Measurements from ENCODE around the gene HACD1.

HACD1 gene

DNA sequence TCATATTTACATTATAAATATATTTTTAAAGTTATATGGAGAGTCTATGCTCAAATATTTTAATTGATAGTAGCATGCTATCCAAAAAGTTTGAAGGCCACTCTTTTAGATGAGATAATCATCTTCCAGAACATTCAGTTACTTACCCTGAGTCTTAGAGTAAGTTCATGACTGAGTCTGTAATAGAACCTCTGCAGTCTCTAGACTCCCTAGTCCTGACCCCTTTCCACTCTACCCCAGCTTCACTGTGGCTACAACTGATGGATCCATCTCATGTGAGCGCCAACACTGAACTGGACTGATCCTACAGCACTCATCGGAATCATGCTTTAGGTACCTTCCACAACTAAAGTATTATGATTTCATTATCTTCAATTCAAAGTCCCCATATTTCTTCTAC is 10.1 kb downstream of the HACD1 start:
- Histone ChIP-seq H3K36me3 (ENCODE audit: control insufficient read depth in 1 of 2, insufficient read depth in 2 of 2, low read depth in 1 of 2, low read length in 2 of 2) (peaks cover 0 to 2% of the 10 kb centered on the region in 2 experiments), H3K4me1 (ENCODE audit: control insufficient read depth, insufficient read depth, low read depth, low read length) (no peaks in the 10 kb centered on the region), H3K4me3 (ENCODE audit: insufficient read depth in 1 of 2, low read depth in 1 of 2, low read length in 2 of 2) (no peak overlapping the region), H2BK120ac (ENCODE audit: low read depth, low read length) (no peak overlapping the region), H3K4me2 (ENCODE audit: low read length, poor library complexity, severe bottlenecking) (no peak overlapping the region), H3K18ac (ENCODE audit: low read depth in 1 of 2, low read length in 2 of 2) (no peak overlapping the region), H3K79me1 (replicated peaks; ENCODE audit: low read length, poor library complexity, severe bottlenecking) (peaks cover 13% of the 10 kb centered on the region), H2BK15ac (ENCODE audit: low read depth, poor library complexity, severe bottlenecking) (no peak overlapping the region), H2BK5ac (ENCODE audit: low read depth, low read length, poor library complexity, severe bottlenecking) (no peak overlapping the region), H2AFZ (ENCODE audit: low read depth, low read length) (no peak overlapping the region), H3K4ac (ENCODE audit: low read depth in 1 of 2, low read length in 2 of 2) (no peak overlapping the region), H3K27ac (ENCODE audit: low read length, poor library complexity, severe bottlenecking) (no peak overlapping the region), H3K23ac (ENCODE audit: low read length in 2 of 2) (no peak overlapping the region), H3K27me3 (ENCODE audit: control insufficient read depth in 1 of 2, insufficient read depth in 1 of 2, low read length in 2 of 2) (no peaks in the 10 kb centered on the region), H4K8ac (ENCODE audit: low read length) (no peak overlapping the region), H2AK5ac (ENCODE audit: low read length, severe bottlenecking) (no peak overlapping the region), H3K14ac (ENCODE audit: low read length in 2 of 2) (no peak overlapping the region), H2BK12ac (ENCODE audit: low read length in 2 of 2) (no peak overlapping the region), H3K9me3 (ENCODE audit: control insufficient read depth, low read length) (no peaks in the 10 kb centered on the region), H3K9ac (ENCODE audit: low read length) (no peak overlapping the region), H4K91ac (ENCODE audit: low read length) (no peak overlapping the region)
- DNase-seq, result no peak
- WGBS, result 89% methylated on average over 2 of the region's 2 CpGs

- Histone ChIP-seq H3K23ac (ENCODE audit: low read length in 2 of 2) (no peak overlapping the region), H3K18ac (ENCODE audit: low read depth in 1 of 2, low read length in 2 of 2) (no peak overlapping the region), H3K4ac (ENCODE audit: low read depth in 1 of 2, low read length in 2 of 2) (no peak overlapping the region), H3K14ac (ENCODE audit: low read length in 2 of 2) (no peak overlapping the region), H4K91ac (ENCODE audit: low read length) (no peak overlapping the region), H3K9ac (ENCODE audit: low read length) (no peak overlapping the region), H3K9me3 (ENCODE audit: control insufficient read depth, low read length) (no peaks in the 10 kb centered on the region), H3K27me3 (ENCODE audit: control insufficient read depth in 1 of 2, insufficient read depth in 1 of 2, low read length in 2 of 2) (no peaks in the 10 kb centered on the region), H3K27ac (ENCODE audit: low read length, poor library complexity, severe bottlenecking) (no peak overlapping the region), H2BK5ac (ENCODE audit: low read depth, low read length, poor library complexity, severe bottlenecking) (no peak overlapping the region), H3K4me1 (ENCODE audit: control insufficient read depth, insufficient read depth, low read depth, low read length) (no peaks in the 10 kb centered on the region), H3K4me3 (ENCODE audit: insufficient read depth in 1 of 2, low read depth in 1 of 2, low read length in 2 of 2) (no peak overlapping the region), H2AFZ (ENCODE audit: low read depth, low read length) (no peak overlapping the region), H2AK5ac (ENCODE audit: low read length, severe bottlenecking) (no peak overlapping the region), H2BK15ac (ENCODE audit: low read depth, poor library complexity, severe bottlenecking) (no peak overlapping the region), H4K8ac (ENCODE audit: low read length) (no peak overlapping the region), H2BK120ac (ENCODE audit: low read depth, low read length) (no peak overlapping the region), H2BK12ac (ENCODE audit: low read length in 2 of 2) (no peak overlapping the region), H3K79me1 (replicated peaks; ENCODE audit: low read length, poor library complexity, severe bottlenecking) (peaks cover 15% of the 10 kb centered on the region), H3K4me2 (ENCODE audit: low read length, poor library complexity, severe bottlenecking) (no peak overlapping the region), H3K36me3 (ENCODE audit: control insufficient read depth in 1 of 2, insufficient read depth in 2 of 2, low read depth in 1 of 2, low read length in 2 of 2) (peaks cover 0 to 2% of the 10 kb centered on the region in 2 experiments)
- no peak for DNase-seq
- 100% methylated on average over 3 of the region's 3 CpGs for WGBS
Measured at GRCh38 chr10:17606547-17607040, 10.6 kb downstream of the HACD1 start.

DNA sequence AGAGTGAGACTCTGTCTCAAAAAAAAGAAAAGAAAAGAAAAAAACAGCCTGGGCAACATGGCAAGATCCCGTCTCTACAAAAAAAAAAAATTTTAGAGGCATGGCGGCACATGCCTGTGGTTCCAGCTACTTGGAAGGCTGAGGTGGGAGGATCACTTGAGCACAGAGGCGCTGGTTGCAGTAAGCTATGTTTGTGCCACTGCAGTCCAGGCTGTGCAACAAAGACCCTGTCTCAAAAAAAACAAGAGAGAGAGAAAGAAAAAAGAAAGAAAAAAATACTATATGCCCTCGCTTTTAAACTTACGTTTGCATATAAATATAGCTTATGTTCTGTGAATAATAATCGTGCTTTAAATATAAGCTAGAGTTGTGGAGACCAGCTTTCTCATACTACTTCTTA is 11.2 kb downstream of the HACD1 start:
- no peak overlapping the region for H3K18ac ChIP-seq (ENCODE audit: low read depth in 1 of 2, low read length in 2 of 2)
- H2BK15ac ChIP-seq (ENCODE audit: low read depth, poor library complexity, severe bottlenecking), result no peak overlapping the region
- no peaks in the 10 kb centered on the region for H3K27me3 ChIP-seq (ENCODE audit: control insufficient read depth in 1 of 2, insufficient read depth in 1 of 2, low read length in 2 of 2)
- H3K4me1 ChIP-seq (ENCODE audit: control insufficient read depth, insufficient read depth, low read depth, low read length), result no peaks in the 10 kb centered on the region
- WGBS, result 99% methylated on average over 2 of the region's 6 CpGs
- no peaks in the 10 kb centered on the region for H3K9me3 ChIP-seq (ENCODE audit: control insufficient read depth, low read length)
- no peak overlapping the region for H3K27ac ChIP-seq (ENCODE audit: low read length, poor library complexity, severe bottlenecking)
- H2BK5ac ChIP-seq (ENCODE audit: low read depth, low read length, poor library complexity, severe bottlenecking), result no peak overlapping the region
- no peak overlapping the region for H4K8ac ChIP-seq (ENCODE audit: low read length)
- no peak overlapping the region for H3K14ac ChIP-seq (ENCODE audit: low read length in 2 of 2)
- no peak overlapping the region for H3K4ac ChIP-seq (ENCODE audit: low read depth in 1 of 2, low read length in 2 of 2)
- no peak overlapping the region for H4K91ac ChIP-seq (ENCODE audit: low read length)
- no peak overlapping the region for H2BK120ac ChIP-seq (ENCODE audit: low read depth, low read length)
- no peak overlapping the region for H3K4me3 ChIP-seq (ENCODE audit: insufficient read depth in 1 of 2, low read depth in 1 of 2, low read length in 2 of 2)
- peaks cover 14% of the 10 kb centered on the region for H3K79me1 ChIP-seq (replicated peaks; ENCODE audit: low read length, poor library complexity, severe bottlenecking)
- no peak overlapping the region for H3K9ac ChIP-seq (ENCODE audit: low read length)
- DNase-seq, result no peak
- no peak overlapping the region for H2AK5ac ChIP-seq (ENCODE audit: low read length, severe bottlenecking)
- H2BK12ac ChIP-seq (ENCODE audit: low read length in 2 of 2), result no peak overlapping the region
- H3K23ac ChIP-seq (ENCODE audit: low read length in 2 of 2), result no peak overlapping the region
- peaks cover 0 to 2% of the 10 kb centered on the region in 2 experiments for H3K36me3 ChIP-seq (ENCODE audit: control insufficient read depth in 1 of 2, insufficient read depth in 2 of 2, low read depth in 1 of 2, low read length in 2 of 2)
- H2AFZ ChIP-seq (ENCODE audit: low read depth, low read length), result no peak overlapping the region
- no peak overlapping the region for H3K4me2 ChIP-seq (ENCODE audit: low read length, poor library complexity, severe bottlenecking)

GRCh38 chr10:17599089-17599488 is 18.1 kb downstream of the HACD1 start:
- Histone ChIP-seq H3K4me2 (ENCODE audit: low read length, poor library complexity, severe bottlenecking) (no peak overlapping the region), H2BK5ac (ENCODE audit: low read depth, low read length, poor library complexity, severe bottlenecking) (no peak overlapping the region), H2BK12ac (ENCODE audit: low read length in 2 of 2) (no peak overlapping the region), H3K14ac (ENCODE audit: low read length in 2 of 2) (no peak overlapping the region), H3K23ac (ENCODE audit: low read length in 2 of 2) (no peak overlapping the region), H3K4me3 (ENCODE audit: insufficient read depth in 1 of 2, low read depth in 1 of 2, low read length in 2 of 2) (no peak overlapping the region), H3K9ac (ENCODE audit: low read length) (no peak overlapping the region), H2AK5ac (ENCODE audit: low read length, severe bottlenecking) (no peak overlapping the region), H3K9me3 (ENCODE audit: control insufficient read depth, low read length) (no peaks in the 10 kb centered on the region), H4K91ac (ENCODE audit: low read length) (no peak overlapping the region), H3K27ac (ENCODE audit: low read length, poor library complexity, severe bottlenecking) (no peak overlapping the region), H2BK15ac (ENCODE audit: low read depth, poor library complexity, severe bottlenecking) (no peak overlapping the region), H3K4me1 (ENCODE audit: control insufficient read depth, insufficient read depth, low read depth, low read length) (no peaks in the 10 kb centered on the region), H2BK120ac (ENCODE audit: low read depth, low read length) (no peak overlapping the region), H3K27me3 (ENCODE audit: control insufficient read depth in 1 of 2, insufficient read depth in 1 of 2, low read length in 2 of 2) (no peaks in the 10 kb centered on the region), H2AFZ (ENCODE audit: low read depth, low read length) (no peak overlapping the region), H3K36me3 (ENCODE audit: control insufficient read depth in 1 of 2, insufficient read depth in 2 of 2, low read depth in 1 of 2, low read length in 2 of 2) (peaks cover 0 to 2% of the 10 kb centered on the region in 2 experiments), H3K4ac (ENCODE audit: low read depth in 1 of 2, low read length in 2 of 2) (no peak overlapping the region), H4K8ac (ENCODE audit: low read length) (no peak overlapping the region), H3K79me1 (replicated peaks; ENCODE audit: low read length, poor library complexity, severe bottlenecking) (peaks cover 4% of the 10 kb centered on the region), H3K18ac (ENCODE audit: low read depth in 1 of 2, low read length in 2 of 2) (no peak overlapping the region)
- DNase-seq, result peak; percentile 36
- WGBS, result 94% methylated on average over 5 of the region's 8 CpGs

Measured in mesenchymal stem cell (in vitro differentiated cells and primary cell).